PC-9 (cell line): ENCODE data around the gene MACROD2. TPM values are rescaled to one million over a fixed set of nuclear protein-coding genes. Genes with fewer than 3 reads are reported as not detected.

Experiments used
- BruUV-seq: library from RNA; stranded (reverse); fragments of 400-500 nt; replicated peaks from 2 replicates; lab custom pipeline; 2021; lab: Mats Ljungman, UMichigan
- CTCF ChIA-PET: fragments of 300-600 bp; sonication (Branson Sonifier 250); formaldehyde crosslinking; loops from one replicate; lab custom pipeline; 2022; ENCODE audit warnings: antibody characterized with exemption; lab: Charles Lee
- POLR2A ChIA-PET: fragments of 300-600 bp; sonication (Branson Sonifier 250); formaldehyde crosslinking; loops from one replicate; lab custom pipeline; 2022; ENCODE audit warnings: antibody characterized with exemption; ENCODE audit not compliant: unreplicated experiment; lab: Charles Lee
- DNase-seq, 2 experiments: peaks; one replicate each; pipeline versions ENCODE4 v3.0.0 to v3.0.0-alpha.2; 2015 to 2022; ENCODE audit warnings: mixed read lengths in 1 of 2
- H2AFZ ChIP-seq: fragments of 200-600 bp; sonication (generic); 2 replicates; pipeline ENCODE4 v1.8.1; 2017; ENCODE audit warnings: antibody characterized with exemption
- H3F3A ChIP-seq: fragments of 200-600 bp; sonication (generic); 2 replicates; pipeline ENCODE4 v1.8.1; 2017; ENCODE audit warnings: antibody characterized with exemption, mild to moderate bottlenecking, low read depth; ENCODE audit not compliant: insufficient read depth
- H3K27ac ChIP-seq: fragments of 200-600 bp; sonication (generic); 2 replicates; pipeline ENCODE4 v1.6.1; 2016; ENCODE audit warnings: mixed run types
- H3K27me3 ChIP-seq: fragments of 200-600 bp; sonication (generic); 2 replicates; pipeline ENCODE4 v1.6.1; 2016; ENCODE audit warnings: low read depth, mixed run types; ENCODE audit not compliant: insufficient read depth
- H3K36me3 ChIP-seq: fragments of 200-600 bp; sonication (generic); 2 replicates; pipeline ENCODE4 v1.6.1; 2016; ENCODE audit warnings: low read depth, mixed run types
- H3K4me1 ChIP-seq: fragments of 200-600 bp; sonication (generic); replicated peaks from 2 replicates; pipeline ENCODE4 v1.6.1; 2016; ENCODE audit warnings: mixed run types; ENCODE audit not compliant: insufficient read depth
- H3K4me2 ChIP-seq: fragments of 200-600 bp; sonication (generic); 2 replicates; pipeline ENCODE4 v1.6.1; 2017; ENCODE audit warnings: mixed run types
- H3K4me3 ChIP-seq: fragments of 200-600 bp; sonication (generic); 2 replicates; pipeline ENCODE4 v1.6.1; 2016; ENCODE audit warnings: mixed run types
- H3K79me2 ChIP-seq: fragments of 200-600 bp; sonication (generic); 2 replicates; pipeline ENCODE4 v1.6.1; 2017; ENCODE audit warnings: low read depth, mixed run types
- H3K9me2 ChIP-seq: fragments of 200-600 bp; sonication (generic); 2 replicates; pipeline ENCODE4 v1.8.1; 2017; ENCODE audit warnings: mild to moderate bottlenecking; ENCODE audit not compliant: insufficient read depth
- H3K9me3 ChIP-seq: fragments of 200-600 bp; sonication (generic); 2 replicates; pipeline ENCODE4 v1.8.1; 2016; ENCODE audit warnings: low read depth; ENCODE audit not compliant: insufficient read depth
- H4K20me1 ChIP-seq: fragments of 200-600 bp; sonication (generic); 2 replicates; pipeline ENCODE4 v1.8.1; 2017; ENCODE audit not compliant: insufficient read depth
- EZH2 ChIP-seq: fragments of 200-600 bp; sonication (generic); IDR thresholded peaks from 2 replicates; pipeline ENCODE4 v1.8.0; 2017; ENCODE audit warnings: antibody characterized with exemption, low read depth
- intact Hi-C: fragments of 100-400 bp; cut with micrococcal nuclease; formaldehyde crosslinking; loops from one replicate; pipeline ENCODE4 v1.10.0; 2022; ENCODE audit not compliant: unreplicated experiment
- total RNA-seq: library from RNA; stranded (reverse); gene quantifications from 2 replicates; pipeline ENCODE4 v1.2.3, GENCODE V29; 2021
- TF ChIP-seq, protein P1 (sequence below): fragments of 200-600 bp; sonication (generic); conservative IDR thresholded peaks from 2 replicates; pipeline ENCODE4 v1.6.1; 2017; ENCODE audit warnings: mixed run types, antibody characterized with exemption, mild to moderate bottlenecking, moderate library complexity

MACROD2 gene
- total RNA-seq, 1 experiment from 2014 or later = 11.4 TPM

GRCh38 chr20:15091421-15092037 is 1096.2 kb downstream of the MACROD2 start:
- Histone ChIP-seq H3K9me2 (no peaks in the 10 kb centered on the region), H3K27ac (no peak overlapping the region), H4K20me1 (no peaks in the 10 kb centered on the region), H2AFZ (no peak overlapping the region), H3K4me1 (no peaks in the 10 kb centered on the region), H3K9me3 (no peaks in the 10 kb centered on the region), H3K36me3 (no peaks in the 10 kb centered on the region), H3K79me2 (no peaks in the 10 kb centered on the region), H3K4me2 (no peak overlapping the region), H3F3A (no peaks in the 10 kb centered on the region), H3K4me3 (no peak overlapping the region), H3K27me3 (no peaks in the 10 kb centered on the region)
- TF ChIP-seq, protein P1, sequence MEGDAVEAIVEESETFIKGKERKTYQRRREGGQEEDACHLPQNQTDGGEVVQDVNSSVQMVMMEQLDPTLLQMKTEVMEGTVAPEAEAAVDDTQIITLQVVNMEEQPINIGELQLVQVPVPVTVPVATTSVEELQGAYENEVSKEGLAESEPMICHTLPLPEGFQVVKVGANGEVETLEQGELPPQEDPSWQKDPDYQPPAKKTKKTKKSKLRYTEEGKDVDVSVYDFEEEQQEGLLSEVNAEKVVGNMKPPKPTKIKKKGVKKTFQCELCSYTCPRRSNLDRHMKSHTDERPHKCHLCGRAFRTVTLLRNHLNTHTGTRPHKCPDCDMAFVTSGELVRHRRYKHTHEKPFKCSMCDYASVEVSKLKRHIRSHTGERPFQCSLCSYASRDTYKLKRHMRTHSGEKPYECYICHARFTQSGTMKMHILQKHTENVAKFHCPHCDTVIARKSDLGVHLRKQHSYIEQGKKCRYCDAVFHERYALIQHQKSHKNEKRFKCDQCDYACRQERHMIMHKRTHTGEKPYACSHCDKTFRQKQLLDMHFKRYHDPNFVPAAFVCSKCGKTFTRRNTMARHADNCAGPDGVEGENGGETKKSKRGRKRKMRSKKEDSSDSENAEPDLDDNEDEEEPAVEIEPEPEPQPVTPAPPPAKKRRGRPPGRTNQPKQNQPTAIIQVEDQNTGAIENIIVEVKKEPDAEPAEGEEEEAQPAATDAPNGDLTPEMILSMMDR = no peak
- no peak for TF ChIP-seq EZH2
- POLR2A ChIA-PET = no interaction called here
- no peak for DNase-seq
- CTCF ChIA-PET = no interaction called here
- intact Hi-C loops = no loop called here
- BruUV-seq = no TSS peak

DNA sequence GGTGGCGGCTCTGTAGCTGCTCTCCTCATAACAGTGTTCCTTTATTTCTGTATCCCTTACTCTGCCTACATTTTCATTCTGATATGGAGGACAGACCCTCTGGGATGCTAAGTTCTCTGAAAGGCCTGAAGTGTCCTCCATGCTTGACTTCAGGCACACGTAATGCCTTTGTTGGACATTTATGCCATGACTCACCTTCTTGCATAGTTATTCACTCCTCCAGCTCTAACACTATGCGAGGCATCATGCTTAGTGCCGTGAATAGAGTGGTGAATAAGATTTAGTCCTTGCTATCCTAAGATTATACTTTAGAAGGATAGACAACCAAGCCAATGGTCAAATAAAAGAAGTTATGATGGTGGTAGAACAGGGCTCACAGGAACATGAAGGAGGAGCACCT is 1103.0 kb downstream of the MACROD2 start:
- H3K36me3 ChIP-seq = no peaks in the 10 kb centered on the region
- H3K4me1 ChIP-seq = no peaks in the 10 kb centered on the region
- no TSS peak for BruUV-seq
- TF ChIP-seq, protein P1 = no peak
- no peak for TF ChIP-seq EZH2
- ChIA-PET CTCF (no interaction called here), POLR2A (no interaction called here)
- H3K4me2 ChIP-seq = no peak overlapping the region
- no peaks in the 10 kb centered on the region for H4K20me1 ChIP-seq
- H3K27me3 ChIP-seq = no peaks in the 10 kb centered on the region
- no peak overlapping the region for H3K27ac ChIP-seq
- no peak for DNase-seq
- H3F3A ChIP-seq = no peaks in the 10 kb centered on the region
- H3K9me2 ChIP-seq = no peaks in the 10 kb centered on the region
- no peaks in the 10 kb centered on the region for H3K79me2 ChIP-seq
- H2AFZ ChIP-seq = no peak overlapping the region
- H3K4me3 ChIP-seq = no peak overlapping the region
- intact Hi-C loops = no loop called here
- no peaks in the 10 kb centered on the region for H3K9me3 ChIP-seq

GRCh38 chr20:15099130-15099529 is 1103.8 kb downstream of the MACROD2 start:
- Histone ChIP-seq H3K79me2 (no peaks in the 10 kb centered on the region), H3K27ac (no peak overlapping the region), H3K4me2 (no peak overlapping the region), H3K4me1 (no peaks in the 10 kb centered on the region), H3F3A (no peaks in the 10 kb centered on the region), H4K20me1 (no peaks in the 10 kb centered on the region), H3K9me3 (no peaks in the 10 kb centered on the region), H3K9me2 (no peaks in the 10 kb centered on the region), H2AFZ (no peak overlapping the region), H3K27me3 (no peaks in the 10 kb centered on the region), H3K36me3 (no peaks in the 10 kb centered on the region), H3K4me3 (no peak overlapping the region)
- POLR2A ChIA-PET = no interaction called here
- DNase-seq = no peak
- no peak for TF ChIP-seq EZH2
- TF ChIP-seq, protein P1 = no peak
- BruUV-seq = no TSS peak
- CTCF ChIA-PET = no interaction called here
- intact Hi-C loops = no loop called here
